NOMO-1 treated with dmso at 0.1 percent for 144 hours (cell line): ENCODE results near the gene DDX51.
"Not testable (repeated sequence)": the region's sequence is repeated elsewhere in the genome, so short reads cannot be mapped to it uniquely, and the experiment has no call there.

Source experiments
- DNase-seq: peaks from one replicate; lab custom pipeline; 2025; ENCODE audit not compliant: unreplicated experiment; lab: John Stamatoyannopoulos, UW

DDX51 gene

GRCh38 chr12:132154941-132155770 lies 11.0 kb upstream of the DDX51 start:
- no peak for DNase-seq

GRCh38 chr12:132154341-132154761 lies 10.2 kb upstream of the DDX51 start:
- DNase-seq = no peak

GRCh38 chr12:132153501-132154340 lies 9.6 kb upstream of the DDX51 start:
- DNase-seq = peak; percentile 51

GRCh38 chr12:132152953-132153352 lies 8.8 kb upstream of the DDX51 start:
- no peak for DNase-seq

GRCh38 chr12:132152411-132152821 lies 8.3 kb upstream of the DDX51 start:
- DNase-seq = no peak

GRCh38 chr12:132151766-132152410 lies 7.8 kb upstream of the DDX51 start:
- DNase-seq = no peak

GRCh38 chr12:132151145-132151765 lies 7.1 kb upstream of the DDX51 start:
- DNase-seq = no peak

GRCh38 chr12:132150780-132151144 lies 6.6 kb upstream of the DDX51 start:
- DNase-seq = no peak

- DNase-seq = not testable (repeated sequence)
These were observed 5.4 kb upstream of the DDX51 start for GRCh38 chr12:132149526-132149925.

GRCh38 chr12:132148368-132149045 lies 4.4 kb upstream of the DDX51 start:
- DNase-seq = no peak

- no peak for DNase-seq
These were observed 3.6 kb upstream of the DDX51 start for GRCh38 chr12:132147423-132148367.

GRCh38 chr12:132146772-132147422 lies 2.8 kb upstream of the DDX51 start:
- DNase-seq = no peak

GRCh38 chr12:132146098-132146497 lies 2.0 kb upstream of the DDX51 start:
- DNase-seq = no peak

GRCh38 chr12:132145334-132145733 lies 1.2 kb upstream of the DDX51 start:
- no peak for DNase-seq

- no peak for DNase-seq
These were observed 670 bp upstream of the DDX51 start for GRCh38 chr12:132144810-132145168.

GRCh38 chr12:132143336-132144071 lies 615 bp downstream of the DDX51 start:
- DNase-seq = no peak

- no peak for DNase-seq
These were observed 1.3 kb downstream of the DDX51 start for GRCh38 chr12:132142679-132143335.
